AG04450 (cell line): Measurements from ENCODE around the gene RPRD1A. TPM values are rescaled to one million over a fixed set of nuclear protein-coding genes. Genes with fewer than 3 reads are reported as not detected.
A peak's percentile ranks its signal among the peaks of the same experiment; 100 is the strongest.
"Not testable (repeated sequence)": the region's sequence is repeated elsewhere in the genome, so short reads cannot be mapped to it uniquely, and the experiment has no call there.

Source experiments
- CTCF ChIA-PET: fragments of 300-600, 350-600 bp; formaldehyde crosslinking; extraction: SDS; loops from one replicate; lab custom pipeline; 2022; ENCODE audit warnings: antibody characterized with exemption, inconsistent platforms; lab: Charles Lee
- POLR2A ChIA-PET: fragments of 350-600 bp; formaldehyde crosslinking; extraction: SDS; loops from one replicate; lab custom pipeline; 2021; ENCODE audit warnings: antibody characterized with exemption, inconsistent platforms; lab: Yijun Ruan, JAX
- DNase-seq: peaks from one replicate; pipeline ENCODE4 v3.0.0-alpha.2; 2011; ENCODE audit warnings: low read depth, low spot score
- H3K27ac ChIP-seq: one replicate; pipeline ENCODE4 v1.5.1; 2012; ENCODE audit warnings: low read depth, low read length, control low read depth
- H3K27me3 ChIP-seq: one replicate; pipeline ENCODE4 v1.6.0; 2012; ENCODE audit warnings: low read length; ENCODE audit not compliant: control insufficient read depth, insufficient read depth
- H3K4me3 ChIP-seq: 2 replicates; pipeline ENCODE4 v1.5.1; 2011; ENCODE audit warnings: mild to moderate bottlenecking, low read depth, low read length, control low read depth
- H3K9me3 ChIP-seq: 2 replicates; pipeline ENCODE4 v1.5.1; 2012; ENCODE audit warnings: low read length; ENCODE audit not compliant: control insufficient read depth, insufficient read depth
- CTCF ChIP-seq: IDR thresholded peaks from 2 replicates; pipeline ENCODE4 v1.5.1; 2011; ENCODE audit warnings: low read depth, low read length, control low read depth, inconsistent platforms
- polyA plus RNA-seq: library from polyadenylated mRNA; depleted of rRNA; stranded (reverse); fragments of >200 nt; gene quantifications from 2 replicates; pipeline ENCODE4 v1.2.3, GENCODE V29; 2011

The RPRD1A gene
- polyA plus RNA-seq, 1 experiment = 35.6 TPM

- H3K4me3 ChIP-seq = peak overlapping the region; percentile 88
- CTCF ChIA-PET = interaction anchor here (0.6 kb wide), 1 partner anchor 1232 kb away, joined by 3 read pairs; no protein-coding TSS in a partner anchor
- peaks cover 4% of the 10 kb centered on the region; the same call in 1 of the 2 replicates for H3K9me3 ChIP-seq
- no peak for DNase-seq
- no peak for TF ChIP-seq CTCF
- H3K27me3 ChIP-seq = no peaks in the 10 kb centered on the region
- H3K27ac ChIP-seq = peak overlapping the region; percentile 96
- POLR2A ChIA-PET = interaction anchor here (0.6 kb wide), 1 partner anchor 95 kb away, joined by 7 read pairs; the partner anchor contains the start of gene RMP24
These were observed 689 bp downstream of the RPRD1A start for GRCh38 chr18:36066686-36067054.

- Histone ChIP-seq H3K27ac (no peak overlapping the region), H3K4me3 (peak overlapping the region; percentile 88), H3K9me3 (peaks cover 4% of the 10 kb centered on the region; the same call in 1 of the 2 replicates), H3K27me3 (no peaks in the 10 kb centered on the region)
- no peak for DNase-seq
- no peak for TF ChIP-seq CTCF
- POLR2A ChIA-PET = no interaction called here
- CTCF ChIA-PET = interaction anchor here (1.0 kb wide), 1 partner anchor 48 kb away, joined by 4 read pairs; no protein-coding TSS in a partner anchor
These were observed 1.4 kb downstream of the RPRD1A start for GRCh38 chr18:36066001-36066400.

GRCh38 chr18:36064809-36065079 is 2.6 kb downstream of the RPRD1A start:
- POLR2A ChIA-PET, H3K9me3 ChIP-seq, H3K27me3 ChIP-seq, H3K4me3 ChIP-seq, H3K27ac ChIP-seq, DNase-seq: not testable (repeated sequence)
- CTCF ChIA-PET = interaction anchor here (0.6 to 1.4 kb wide), 5 partner anchors 31 to 622 kb away, joined by 3 to 5 read pairs (median 4); no protein-coding TSS in a partner anchor

- Histone ChIP-seq H3K4me3 (no peak overlapping the region), H3K9me3 (peaks cover 4% of the 10 kb centered on the region; the same call in 1 of the 2 replicates), H3K27ac (no peak overlapping the region), H3K27me3 (no peaks in the 10 kb centered on the region)
- TF ChIP-seq CTCF = no peak
- ChIA-PET CTCF (interaction anchor here (0.6 to 1.4 kb wide), 3 partner anchors 32 to 575 kb away, joined by 4 to 5 read pairs (median 4); no protein-coding TSS in a partner anchor), POLR2A (no interaction called here)
- no peak for DNase-seq
These were observed 3.1 kb downstream of the RPRD1A start for GRCh38 chr18:36064027-36064808.

- CTCF ChIA-PET = no interaction called here
- POLR2A ChIA-PET = no interaction called here
- no peak for TF ChIP-seq CTCF
These were observed 8.7 kb downstream of the RPRD1A start for GRCh38 chr18:36058674-36059073.

More at GRCh38 chr18:36058674-36059073, 8.7 kb downstream of the RPRD1A start:
- no peak overlapping the region for H3K27ac ChIP-seq
- no peaks in the 10 kb centered on the region for H3K9me3 ChIP-seq
- DNase-seq = no peak
- H3K4me3 ChIP-seq = no peak overlapping the region
- H3K27me3 ChIP-seq = no peaks in the 10 kb centered on the region
